ENCODE measurements around the gene WDR33.
"Not testable (repeated sequence)": the region's sequence is repeated elsewhere in the genome, so short reads cannot be mapped to it uniquely, and the experiment has no call there.

Gene WDR33

GRCh38 chr2:127810619-127811396 is at the start of gene WDR33:
WDR33 (minus strand) TSS chr2:127811171; CDS start chr2:127770981, 40,190 bp downstream.
- peak; percentile 26 for DNase-seq (ENCODE audit: low read depth, low spot score)
- H3K27ac ChIP-seq = peak within 1 kb of the TSS; percentile 82

- DNase-seq (ENCODE audit: low read depth, low spot score) = no peak
- H3K27ac ChIP-seq = peak overlapping the region; percentile 16
These were observed 49.2 kb upstream of the WDR33 start for GRCh38 chr2:127860130-127860529.

GRCh38 chr2:127859712-127860085 is 48.7 kb upstream of the WDR33 start:
- DNase-seq (ENCODE audit: low read depth, low spot score) = peak; percentile 51
- H3K27ac ChIP-seq = peak overlapping the region; percentile 16

GRCh38 chr2:127857265-127857808 is 46.4 kb upstream of the WDR33 start:
- no peak for DNase-seq (ENCODE audit: low read depth, low spot score)
- H3K27ac ChIP-seq = peak overlapping the region; percentile 39

- DNase-seq (ENCODE audit: low read depth, low spot score) = no peak
These were observed 42.7 kb upstream of the WDR33 start for GRCh38 chr2:127853671-127854070.

GRCh38 chr2:127852388-127852787 is 41.4 kb upstream of the WDR33 start:
- no peak for DNase-seq (ENCODE audit: low read depth, low spot score)

More at GRCh38 chr2:127853671-127854070, 42.7 kb upstream of the WDR33 start:
- H3K27ac ChIP-seq = no peak overlapping the region

GRCh38 chr2:127847931-127848330 is 37.0 kb upstream of the WDR33 start:
- no peak for DNase-seq (ENCODE audit: low read depth, low spot score)
- no peak overlapping the region for H3K27ac ChIP-seq

More at GRCh38 chr2:127852388-127852787, 41.4 kb upstream of the WDR33 start:
- no peak overlapping the region for H3K27ac ChIP-seq

- H3K27ac ChIP-seq = no peak overlapping the region
- no peak for DNase-seq (ENCODE audit: low read depth, low spot score)
These were observed 34.0 kb upstream of the WDR33 start for GRCh38 chr2:127844973-127845372.

- no peak overlapping the region for H3K27ac ChIP-seq
- no peak for DNase-seq (ENCODE audit: low read depth, low spot score)
These were observed 32.7 kb upstream of the WDR33 start for GRCh38 chr2:127843677-127844076.

GRCh38 chr2:127841466-127842178 is 30.7 kb upstream of the WDR33 start:
- H3K27ac ChIP-seq = no peak overlapping the region
- no peak for DNase-seq (ENCODE audit: low read depth, low spot score)

- no peak for DNase-seq (ENCODE audit: low read depth, low spot score)
These were observed 29.9 kb upstream of the WDR33 start for GRCh38 chr2:127840893-127841292.

GRCh38 chr2:127834951-127835350 is 24.0 kb upstream of the WDR33 start:
- DNase-seq (ENCODE audit: low read depth, low spot score) = no peak
- no peak overlapping the region for H3K27ac ChIP-seq

More at GRCh38 chr2:127840893-127841292, 29.9 kb upstream of the WDR33 start:
- H3K27ac ChIP-seq = no peak overlapping the region

- peak overlapping the region; percentile 26 for H3K27ac ChIP-seq
- no peak for DNase-seq (ENCODE audit: low read depth, low spot score)
These were observed 18.9 kb upstream of the WDR33 start for GRCh38 chr2:127829845-127830246.

- H3K27ac ChIP-seq; DNase-seq (ENCODE audit: low read depth, low spot score): not testable (repeated sequence)
These were observed 15.7 kb upstream of the WDR33 start for GRCh38 chr2:127826708-127827107.

GRCh38 chr2:127826047-127826446 is 15.1 kb upstream of the WDR33 start:
- DNase-seq (ENCODE audit: low read depth, low spot score) = no peak
- no peak overlapping the region for H3K27ac ChIP-seq

GRCh38 chr2:127820080-127820668 is 9.2 kb upstream of the WDR33 start:
- no peak overlapping the region for H3K27ac ChIP-seq
- no peak for DNase-seq (ENCODE audit: low read depth, low spot score)

GRCh38 chr2:127818794-127819425 is 7.9 kb upstream of the WDR33 start:
- H3K27ac ChIP-seq = no peak overlapping the region
- DNase-seq (ENCODE audit: low read depth, low spot score) = no peak

GRCh38 chr2:127818241-127818640 is 7.3 kb upstream of the WDR33 start:
- DNase-seq (ENCODE audit: low read depth, low spot score) = no peak
- H3K27ac ChIP-seq = no peak overlapping the region

GRCh38 chr2:127814677-127815076 is 3.7 kb upstream of the WDR33 start:
- H3K27ac ChIP-seq = no peak overlapping the region
- DNase-seq (ENCODE audit: low read depth, low spot score) = no peak

GRCh38 chr2:127812441-127812840 is 1.5 kb upstream of the WDR33 start:
- not testable (repeated sequence) for DNase-seq (ENCODE audit: low read depth, low spot score); H3K27ac ChIP-seq

All from epithelial cell of prostate (primary cell).